Measurements from ENCODE around the gene LY86.

The LY86 gene

GRCh38 chr6:6688283-6688682, 99.8 kb downstream of the LY86 start:
- POLR2A ChIA-PET (ENCODE audit: low non-redundant PET): no interaction called here
- TF ChIP-seq CTCF (conservative IDR thresholded peaks at IDR 0.05; ENCODE audit: low read depth): no peak
- no peak overlapping the region for H3K27ac ChIP-seq
- no peak for DNase-seq (ENCODE audit: low spot score)
- CTCF ChIA-PET: interaction anchor here (0.6 kb wide), 1 partner anchor 74 kb away, joined by 6 read pairs; no protein-coding TSS in a partner anchor

- POLR2A ChIA-PET (ENCODE audit: low non-redundant PET): no interaction called here
- no peak for DNase-seq (ENCODE audit: low spot score)
- H3K27ac ChIP-seq: peak overlapping the region; percentile 95
- CTCF ChIA-PET: interaction anchor here (0.6 kb wide), 1 partner anchor 75 kb away, joined by 6 read pairs; no protein-coding TSS in a partner anchor
- TF ChIP-seq CTCF (conservative IDR thresholded peaks at IDR 0.05; ENCODE audit: low read depth): no peak
These were observed 100.4 kb downstream of the LY86 start for GRCh38 chr6:6688951-6689350.

GRCh38 chr6:6689400-6690143, 101.1 kb downstream of the LY86 start:
- no peak for TF ChIP-seq CTCF (conservative IDR thresholded peaks at IDR 0.05; ENCODE audit: low read depth)
- peak overlapping the region; percentile 95 for H3K27ac ChIP-seq
- ChIA-PET CTCF (no interaction called here), POLR2A (ENCODE audit: low non-redundant PET) (no interaction called here)
- DNase-seq (ENCODE audit: low spot score): peak; percentile 55

GRCh38 chr6:6690144-6690483, 101.6 kb downstream of the LY86 start:
- ChIA-PET CTCF (no interaction called here), POLR2A (ENCODE audit: low non-redundant PET) (no interaction called here)
- H3K27ac ChIP-seq: peak overlapping the region; percentile 95
- DNase-seq (ENCODE audit: low spot score): no peak
- TF ChIP-seq CTCF (conservative IDR thresholded peaks at IDR 0.05; ENCODE audit: low read depth): no peak

GRCh38 chr6:6694368-6694780, 105.9 kb downstream of the LY86 start:
- DNase-seq (ENCODE audit: low spot score): no peak
- ChIA-PET POLR2A (ENCODE audit: low non-redundant PET) (no interaction called here), CTCF (no interaction called here)
- no peak for TF ChIP-seq CTCF (conservative IDR thresholded peaks at IDR 0.05; ENCODE audit: low read depth)
- H3K27ac ChIP-seq: peak overlapping the region; percentile 100

- ChIA-PET POLR2A (ENCODE audit: low non-redundant PET) (interaction anchor here (0.6 kb wide), 1 partner anchor 20 kb away, joined by 3 read pairs; no protein-coding TSS in a partner anchor), CTCF (no interaction called here)
- peak overlapping the region; percentile 100 for H3K27ac ChIP-seq
- no peak for TF ChIP-seq CTCF (conservative IDR thresholded peaks at IDR 0.05; ENCODE audit: low read depth)
- peak; percentile 35 for DNase-seq (ENCODE audit: low spot score)
These were observed 106.5 kb downstream of the LY86 start for GRCh38 chr6:6694825-6695624.

Measured in RWPE1 (cell line).